GM19099 (cell line): Measurements from ENCODE around the gene FGF12.

Source experiments
- POLR2A ChIP-seq: IDR thresholded peaks from 3 replicates; pipeline ENCODE4 v1.6.1; 2011; ENCODE audit warnings: low read depth; ENCODE audit not compliant: insufficient read length; ENCODE audit errors: extremely low read depth

Gene FGF12

DNA sequence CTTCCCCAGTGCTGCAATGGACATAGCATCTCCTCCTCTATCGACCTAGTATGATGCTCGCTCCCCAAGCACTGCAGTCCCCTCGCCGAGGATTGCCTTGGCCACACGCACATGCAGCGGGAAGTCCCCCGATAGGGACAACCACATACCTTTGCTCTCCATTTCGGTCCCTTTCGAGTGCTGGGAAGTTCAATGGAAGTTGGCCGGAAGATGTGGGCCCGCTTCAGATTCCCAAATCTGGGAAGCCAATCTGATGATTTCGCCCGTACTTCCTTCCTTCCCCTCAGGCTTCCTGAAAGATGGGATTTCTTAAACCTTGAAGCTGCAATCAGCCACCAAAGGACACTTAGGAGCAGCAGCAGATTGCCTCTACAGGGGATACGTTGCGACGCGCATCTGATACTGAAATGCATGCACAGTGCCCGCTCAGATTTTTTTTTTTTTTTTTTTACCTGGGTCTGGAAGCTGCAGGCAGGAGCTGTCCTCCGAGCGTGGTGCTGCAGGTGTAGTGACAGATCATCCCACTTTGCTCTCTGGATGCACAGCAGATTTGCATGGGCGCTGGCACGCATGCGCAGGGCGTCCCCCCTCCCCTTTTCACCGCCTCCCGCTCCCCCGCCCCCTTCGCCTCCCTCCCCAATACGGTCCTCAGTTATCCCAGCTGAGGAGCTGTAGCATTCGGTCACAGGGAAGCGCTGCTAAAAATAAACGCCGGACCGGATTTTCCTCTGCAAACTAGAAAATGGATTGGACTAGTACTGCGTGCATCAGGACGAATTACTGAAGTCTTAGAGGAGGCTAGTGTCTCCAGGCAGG is at the start of gene FGF12:
FGF12 (minus strand) TSS at position 510 of the 816 bp plus-strand sequence.
- no peak for TF ChIP-seq POLR2A

DNA sequence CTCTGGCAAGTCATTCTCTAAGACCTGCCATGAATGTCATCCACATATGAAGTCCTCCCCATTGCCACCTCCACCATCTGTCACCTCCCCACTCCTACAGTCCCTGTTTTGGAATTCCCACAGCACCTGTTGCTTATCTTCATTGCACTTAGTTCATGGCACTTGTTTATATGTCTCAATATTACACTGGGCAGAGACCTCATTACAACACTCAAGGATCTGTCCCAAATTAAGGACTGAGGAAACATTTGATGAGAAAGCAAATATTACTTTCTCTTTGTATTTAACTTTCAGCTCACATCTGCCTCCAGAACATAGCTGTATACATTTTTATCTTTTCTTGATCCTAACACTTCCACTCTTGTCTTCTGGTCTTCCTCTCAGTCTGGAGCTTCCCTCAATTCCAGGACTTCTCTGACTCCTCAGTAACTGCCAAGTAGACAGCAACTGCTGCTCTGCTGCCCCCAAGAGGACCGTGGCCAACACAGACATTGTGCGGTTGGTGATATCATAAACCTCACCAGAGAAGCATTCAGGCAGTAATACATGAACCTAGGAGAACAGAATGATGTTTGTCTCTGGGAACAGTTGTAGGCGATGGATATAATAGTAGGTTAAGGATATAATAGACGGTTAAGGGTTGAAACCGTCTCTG is 45.0 kb upstream of the FGF12 start:
- TF ChIP-seq POLR2A, result no peak

DNA sequence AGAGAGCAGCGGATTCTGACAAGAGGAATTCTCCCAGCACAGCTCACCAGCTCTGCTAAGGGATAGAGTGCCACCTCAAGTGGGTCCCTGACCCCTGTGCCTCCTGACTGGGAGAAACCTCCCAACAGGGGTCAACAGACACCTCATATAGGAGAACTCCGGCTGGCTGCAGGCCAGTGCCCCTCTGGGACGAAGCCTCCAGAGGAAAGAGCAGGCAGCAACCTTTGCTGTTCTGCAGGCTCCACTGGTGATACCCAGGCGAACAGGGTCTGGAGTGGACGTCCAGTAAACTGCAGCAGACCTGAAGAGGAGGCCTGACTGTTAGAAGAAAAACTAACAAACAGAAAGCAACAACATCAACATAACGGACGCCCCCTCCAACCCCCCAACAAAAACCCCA is 31.3 kb upstream of the FGF12 start:
- TF ChIP-seq POLR2A, result no peak

DNA sequence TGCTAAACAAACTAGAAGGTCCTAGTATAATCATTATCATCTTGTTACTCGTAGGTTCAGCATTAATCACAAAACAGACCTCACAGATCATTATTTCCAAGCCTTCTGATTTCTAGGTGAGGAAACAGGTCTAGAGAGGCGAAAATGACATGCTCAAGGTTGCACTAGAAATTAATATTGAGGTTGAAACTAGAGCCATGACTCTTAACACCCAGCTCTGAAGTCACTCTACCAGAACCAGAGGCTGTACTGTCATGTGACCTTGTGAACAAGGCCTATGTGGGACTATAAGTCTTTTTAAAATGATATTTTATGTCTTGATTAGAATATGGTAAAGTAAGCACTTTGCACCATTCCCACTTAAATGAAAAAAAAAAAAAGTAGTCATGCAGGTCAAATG is 23.8 kb upstream of the FGF12 start:
- no peak for TF ChIP-seq POLR2A

DNA sequence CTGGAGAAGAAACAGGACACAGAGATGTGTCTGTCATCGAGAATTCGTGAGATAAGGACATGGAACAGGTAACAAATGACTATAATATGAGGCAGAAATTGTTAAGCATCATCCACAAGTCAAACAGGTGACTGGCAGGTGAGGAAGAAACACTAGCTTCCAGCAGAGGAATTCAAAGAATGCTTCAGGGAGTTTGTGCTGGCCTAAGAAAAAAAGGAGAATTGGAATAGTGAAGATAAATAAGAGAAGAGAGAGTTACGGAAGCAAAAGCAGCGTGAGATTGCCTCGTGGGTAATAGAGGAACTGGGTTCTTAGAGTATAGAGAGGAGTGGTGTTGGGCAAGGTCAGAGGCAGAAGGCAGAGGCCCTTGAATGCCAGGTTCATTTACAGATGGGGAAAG is 22.9 kb upstream of the FGF12 start:
- no peak for TF ChIP-seq POLR2A

DNA sequence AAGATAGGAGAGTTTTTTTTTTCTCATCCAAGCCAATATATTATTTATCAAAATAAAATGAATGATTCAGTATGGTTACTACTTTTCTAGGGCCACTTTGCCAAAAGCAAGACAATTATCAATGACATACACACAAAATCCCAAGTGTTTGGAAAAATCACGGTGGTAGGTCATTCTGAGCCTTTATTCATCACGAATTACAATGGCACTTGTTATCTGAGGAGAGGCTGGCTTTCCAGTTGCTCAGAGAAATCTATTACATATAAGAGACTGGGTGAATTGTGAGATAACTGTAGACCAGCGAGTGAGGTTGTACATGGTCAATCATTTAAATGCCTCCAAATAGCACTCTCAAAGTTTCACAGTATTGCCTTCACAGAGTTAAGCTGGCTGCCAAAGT is 20.4 kb upstream of the FGF12 start:
- TF ChIP-seq POLR2A, result no peak

DNA sequence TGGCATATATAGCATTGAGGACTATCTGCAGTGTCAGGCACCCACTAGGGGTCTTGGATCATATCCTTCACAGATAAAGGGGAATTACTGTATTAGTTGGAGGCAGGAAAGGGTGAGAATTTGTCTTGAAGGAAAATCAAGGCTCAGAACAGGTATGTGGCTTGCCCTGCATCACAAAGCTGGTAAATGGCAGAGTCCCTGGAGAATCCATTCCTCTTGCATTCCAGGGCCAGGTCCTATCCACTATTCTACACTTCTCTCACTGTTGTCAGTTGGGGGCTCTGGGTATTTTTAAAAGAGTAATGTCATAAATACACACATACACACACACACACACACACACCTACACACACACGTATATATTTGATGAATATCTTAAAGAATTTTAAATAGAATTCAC is 19.8 kb upstream of the FGF12 start:
- TF ChIP-seq POLR2A, result no peak

DNA sequence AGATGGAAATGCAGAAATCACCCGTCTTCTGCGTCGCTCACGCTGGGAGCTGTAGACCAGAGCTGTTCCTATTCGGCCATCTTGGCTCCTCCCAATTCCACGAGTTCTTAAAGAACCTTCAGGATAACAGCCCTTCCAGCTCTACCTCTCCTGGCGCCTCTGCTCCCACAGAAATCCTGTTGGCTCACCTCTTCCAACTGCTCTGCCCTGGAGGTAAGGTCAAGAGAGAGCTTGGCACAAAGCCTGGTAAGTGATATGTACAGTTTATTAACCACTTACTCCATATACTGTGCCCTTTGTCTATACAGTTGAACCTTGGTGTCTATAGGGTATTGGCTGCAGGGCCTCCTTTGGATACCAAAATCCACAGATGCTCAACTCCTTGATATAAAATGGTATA is 17.8 kb upstream of the FGF12 start:
- no peak for TF ChIP-seq POLR2A

DNA sequence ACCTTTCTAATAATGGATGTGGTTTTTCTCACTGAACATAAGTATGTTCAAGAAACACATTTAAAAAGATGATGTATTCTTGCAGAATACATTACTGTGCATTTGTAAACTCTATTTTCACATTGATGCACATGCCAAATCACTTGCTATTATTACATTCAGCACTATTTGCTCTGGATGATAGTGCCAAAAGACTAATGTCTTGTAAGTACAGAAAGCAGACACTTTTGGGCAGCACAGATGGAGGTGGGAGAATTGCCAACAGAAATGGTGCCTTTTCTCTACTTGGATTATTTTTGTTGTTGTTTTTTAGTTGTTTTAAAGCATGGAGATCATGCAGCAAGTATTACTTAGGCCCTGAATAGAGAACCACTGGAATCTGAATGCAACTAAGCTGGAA is 10.2 kb upstream of the FGF12 start:
- no peak for TF ChIP-seq POLR2A

DNA sequence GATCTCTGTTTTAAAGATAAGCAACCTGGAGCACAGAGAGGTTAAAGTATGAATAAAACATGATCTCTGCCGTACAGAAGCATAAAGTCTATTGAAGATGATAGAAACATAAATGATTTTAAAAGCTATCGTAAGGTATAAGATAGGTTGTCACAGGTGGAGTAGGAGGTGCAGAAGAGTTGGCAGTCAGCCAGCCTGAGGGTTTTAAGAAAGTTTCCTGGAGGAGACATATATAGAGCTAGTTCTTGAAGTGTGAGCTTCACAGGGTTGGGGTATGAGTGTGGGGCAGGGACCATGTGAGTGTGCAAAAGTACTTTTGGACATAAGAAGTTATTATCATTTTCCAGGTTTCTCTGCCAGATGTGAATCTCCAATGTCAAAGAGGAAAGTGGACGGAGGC is 3.9 kb upstream of the FGF12 start:
- no peak for TF ChIP-seq POLR2A

DNA sequence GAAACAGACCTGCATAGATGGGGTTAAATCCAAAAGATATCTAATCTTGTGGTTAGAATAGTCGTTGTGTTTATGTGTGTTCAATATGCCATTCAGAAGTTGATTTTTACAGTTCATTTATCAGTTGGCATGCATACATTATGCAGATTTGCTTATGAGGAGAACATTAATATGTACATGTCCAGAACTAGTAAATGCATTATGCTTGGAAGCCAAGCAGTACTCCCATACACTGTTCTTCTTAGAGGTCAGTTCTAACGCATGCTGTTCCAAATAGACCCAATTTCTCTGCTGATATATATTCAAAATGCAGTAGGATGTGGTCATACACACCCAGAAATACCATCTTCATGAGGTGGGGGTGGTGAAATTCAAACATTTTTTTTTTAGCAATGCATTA is 956 bp downstream of the FGF12 start:
- TF ChIP-seq POLR2A, result no peak

DNA sequence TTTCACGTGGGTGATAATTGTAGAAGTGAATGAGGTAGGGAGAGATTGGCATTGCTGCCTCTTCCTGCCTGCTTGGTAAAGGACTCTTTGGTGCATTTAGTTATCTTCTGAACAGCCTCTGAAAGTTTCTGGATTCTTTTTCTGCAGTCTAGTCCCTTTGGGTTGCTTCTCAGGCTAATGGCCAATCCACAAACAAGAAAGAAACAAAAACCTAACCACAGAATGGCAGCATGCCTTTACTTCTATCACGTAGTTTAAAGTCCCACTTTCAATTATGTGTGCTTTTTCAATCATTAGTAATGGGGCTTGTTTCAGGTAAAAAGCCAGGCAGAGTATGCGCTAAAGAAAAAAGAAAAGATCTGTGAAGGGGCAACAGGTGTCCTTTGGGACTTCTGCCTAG is 7.4 kb downstream of the FGF12 start:
- TF ChIP-seq POLR2A, result no peak

DNA sequence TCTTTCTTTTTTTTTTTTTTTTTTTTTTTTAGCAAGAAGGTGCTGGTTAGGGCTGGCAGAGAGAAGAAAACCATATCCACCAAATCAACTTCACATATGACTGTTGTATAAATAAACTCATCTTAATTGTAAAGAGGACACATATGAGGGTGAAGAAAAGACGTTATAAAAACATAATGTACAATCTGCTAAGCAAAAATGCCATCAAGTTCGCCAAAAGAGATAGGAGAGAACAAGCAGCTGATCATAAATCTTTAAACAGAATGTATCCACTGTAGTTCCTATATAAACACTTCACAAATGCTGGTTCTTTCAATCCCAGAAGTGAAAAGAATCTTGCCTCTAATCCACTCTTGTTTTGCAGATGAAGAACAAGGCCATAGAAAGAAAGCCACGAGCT is 9.2 kb downstream of the FGF12 start:
- no peak for TF ChIP-seq POLR2A

DNA sequence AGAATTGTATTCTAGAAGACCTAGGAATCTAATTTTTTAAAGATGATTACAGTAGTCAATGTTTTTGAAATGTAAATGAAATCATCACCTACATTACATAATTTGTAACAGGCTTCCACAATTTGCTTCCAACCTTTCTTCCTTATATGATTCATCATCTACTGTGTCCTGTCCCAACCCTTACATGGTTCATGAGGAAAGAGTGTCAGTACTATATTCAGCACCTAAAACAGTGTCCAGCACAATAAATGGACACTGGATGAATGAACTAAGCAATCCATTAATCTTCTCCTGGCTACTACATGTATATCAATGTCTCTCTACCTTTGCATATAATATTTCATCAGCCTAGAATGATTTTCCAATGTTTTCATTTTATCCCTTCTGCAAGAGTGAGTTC is 12.2 kb downstream of the FGF12 start:
- no peak for TF ChIP-seq POLR2A

DNA sequence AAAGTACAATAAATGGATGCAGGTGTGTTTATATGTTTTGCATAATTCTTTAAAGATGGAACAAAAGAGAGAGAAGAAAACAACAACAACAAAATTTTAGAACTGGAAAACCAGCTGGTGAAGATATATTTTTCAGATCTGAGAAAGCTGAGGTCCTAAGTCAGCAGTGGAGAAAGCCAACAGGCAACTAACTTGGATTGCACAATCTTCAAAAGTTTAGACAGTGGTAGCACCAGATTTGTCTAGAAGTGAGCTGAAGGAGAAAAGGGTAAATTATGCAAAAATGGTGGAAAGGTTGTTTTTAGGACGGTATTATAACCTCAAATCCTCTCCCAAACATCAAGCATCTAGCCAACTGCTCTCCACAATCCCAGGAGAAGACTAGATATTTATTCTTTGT is 17.0 kb downstream of the FGF12 start:
- no peak for TF ChIP-seq POLR2A

DNA sequence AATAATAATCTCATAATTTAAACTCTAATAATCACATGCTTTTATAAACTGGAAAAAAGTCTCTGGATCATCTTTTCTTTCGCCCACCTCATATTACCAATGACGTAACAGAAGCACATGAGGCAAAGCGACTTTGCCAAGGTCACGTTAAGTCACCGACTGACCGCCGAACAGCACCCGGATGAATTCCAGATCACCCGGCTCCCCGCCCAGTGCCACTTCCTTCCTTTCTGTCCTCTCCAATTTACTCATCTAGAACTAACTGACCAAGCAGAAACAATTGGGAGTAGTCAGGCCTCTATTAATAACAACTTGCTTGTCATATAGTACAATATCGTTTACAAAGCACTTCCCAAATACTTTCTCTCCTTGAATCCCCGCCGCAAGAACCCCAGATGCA is 21.1 kb downstream of the FGF12 start:
- no peak for TF ChIP-seq POLR2A
